Panc1 (cell line): ENCODE measurements around the gene TAAR8. TPM values are rescaled to one million over a fixed set of nuclear protein-coding genes. Genes with fewer than 3 reads are reported as not detected.

Experiments used
- ATAC-seq: fragments of 200-7000 bp; cut with Tn5 transposase; 2 replicates; pipeline ENCODE4 v1.9.1; 2020; ENCODE audit warnings: mild to moderate bottlenecking, moderate library complexity
- BruUV-seq: library from RNA; stranded (reverse); fragments of 400-500 nt; replicated peaks from 2 replicates; lab custom pipeline; 2021; lab: Mats Ljungman, UMichigan
- CTCF ChIA-PET: fragments of 300-600 bp; sonication (Branson Sonifier 250); formaldehyde crosslinking; loops from one replicate; lab custom pipeline; 2022; ENCODE audit warnings: antibody characterized with exemption; lab: Charles Lee
- POLR2A ChIA-PET: fragments of 300-600 bp; sonication (Branson Sonifier 250); formaldehyde crosslinking; loops from one replicate; lab custom pipeline; 2022; ENCODE audit warnings: antibody characterized with exemption; lab: Charles Lee
- DNase-seq: peaks from one replicate; pipeline ENCODE4 v3.0.0-alpha.2; 2010; ENCODE audit warnings: low read depth, low spot score
- H3K27ac ChIP-seq: 2 replicates; pipeline ENCODE4 v1.5.1; 2011; ENCODE audit warnings: mild to moderate bottlenecking, low read length, inconsistent platforms
- H3K27me3 ChIP-seq: fragments of 200-500 bp; sonication (Bioruptor generic); 2 replicates; pipeline ENCODE4 v1.6.0; 2014; ENCODE audit warnings: low read length, inconsistent platforms; ENCODE audit not compliant: control insufficient read depth, insufficient read depth
- H3K36me3 ChIP-seq: fragments of 200-500 bp; sonication (Bioruptor generic); 2 replicates; pipeline ENCODE4 v1.5.1; 2014; ENCODE audit warnings: inconsistent platforms, mild to moderate bottlenecking, low read length, moderate library complexity; ENCODE audit not compliant: control insufficient read depth, insufficient read depth
- H3K4me1 ChIP-seq: 2 replicates; pipeline ENCODE4 v1.5.1; 2011; ENCODE audit warnings: inconsistent platforms, mild to moderate bottlenecking, low read length, moderate library complexity; ENCODE audit not compliant: control insufficient read depth, insufficient read depth
- H3K4me3 ChIP-seq, 2 experiments: 2 replicates each; pipeline ENCODE4 v1.5.1; 2011 to 2012; ENCODE audit warnings: low read depth in 2 of 2, low read length in 2 of 2, mild to moderate bottlenecking in 2 of 2, inconsistent platforms in 1 of 2, moderate library complexity in 1 of 2
- H3K9me3 ChIP-seq: fragments of 200-500 bp; sonication (Bioruptor generic); 2 replicates; pipeline ENCODE4 v1.5.1; 2014; ENCODE audit warnings: low read depth, mild to moderate bottlenecking, inconsistent platforms, low read length, moderate library complexity; ENCODE audit not compliant: control insufficient read depth, insufficient read depth
- POLR2AphosphoS5 ChIP-seq: IDR thresholded peaks from 2 replicates; pipeline ENCODE4 v1.6.1; 2012; ENCODE audit warnings: mild to moderate bottlenecking, low read depth, low read length, moderate library complexity
- SIN3A ChIP-seq: IDR thresholded peaks from 2 replicates; pipeline ENCODE4 v1.6.1; 2012; ENCODE audit warnings: low read depth, mild to moderate bottlenecking, low read length, moderate library complexity, borderline replicate concordance; ENCODE audit not compliant: insufficient read depth
- TCF7L2 ChIP-seq: IDR thresholded peaks from 2 replicates; pipeline ENCODE4 v1.6.1; 2011; ENCODE audit warnings: mild to moderate bottlenecking, low read depth, low read length, inconsistent platforms
- in situ Hi-C: cut with HindIII; loops from 2 replicates; pipeline ENCODE4 v1.10.0; 2016; ENCODE audit warnings: low sequenced_read_pairs, low pct_unique_long_range_greater_than_20kb
- intact Hi-C: fragments of 100-400 bp; cut with micrococcal nuclease; formaldehyde crosslinking; loops from one replicate; pipeline ENCODE4 v1.10.0; 2022; ENCODE audit not compliant: unreplicated experiment
- total RNA-seq: library from RNA; stranded (reverse); gene quantifications from one replicate; pipeline ENCODE4 v1.2.1, GENCODE V29; 2021; ENCODE audit not compliant: unreplicated experiment
- TF ChIP-seq, protein P1 (sequence below), 2 experiments: IDR thresholded peaks; 2 replicates each; pipeline ENCODE4 v1.6.1; 2011 to 2012; ENCODE audit warnings: low read depth in 2 of 2, control low read depth in 1 of 2, low read length in 1 of 2, mild to moderate bottlenecking in 1 of 2, moderate library complexity in 1 of 2; ENCODE audit not compliant: insufficient read depth in 1 of 2
- TF ChIP-seq, protein P2 (sequence below): fragments of 450-650 bp; IDR thresholded peaks from 2 replicates; pipeline ENCODE4 v1.5.1; 2017; ENCODE audit warnings: mild to moderate bottlenecking

Gene TAAR8
- total RNA-seq, 1 experiment from 2014 or later: not detected

DNA sequence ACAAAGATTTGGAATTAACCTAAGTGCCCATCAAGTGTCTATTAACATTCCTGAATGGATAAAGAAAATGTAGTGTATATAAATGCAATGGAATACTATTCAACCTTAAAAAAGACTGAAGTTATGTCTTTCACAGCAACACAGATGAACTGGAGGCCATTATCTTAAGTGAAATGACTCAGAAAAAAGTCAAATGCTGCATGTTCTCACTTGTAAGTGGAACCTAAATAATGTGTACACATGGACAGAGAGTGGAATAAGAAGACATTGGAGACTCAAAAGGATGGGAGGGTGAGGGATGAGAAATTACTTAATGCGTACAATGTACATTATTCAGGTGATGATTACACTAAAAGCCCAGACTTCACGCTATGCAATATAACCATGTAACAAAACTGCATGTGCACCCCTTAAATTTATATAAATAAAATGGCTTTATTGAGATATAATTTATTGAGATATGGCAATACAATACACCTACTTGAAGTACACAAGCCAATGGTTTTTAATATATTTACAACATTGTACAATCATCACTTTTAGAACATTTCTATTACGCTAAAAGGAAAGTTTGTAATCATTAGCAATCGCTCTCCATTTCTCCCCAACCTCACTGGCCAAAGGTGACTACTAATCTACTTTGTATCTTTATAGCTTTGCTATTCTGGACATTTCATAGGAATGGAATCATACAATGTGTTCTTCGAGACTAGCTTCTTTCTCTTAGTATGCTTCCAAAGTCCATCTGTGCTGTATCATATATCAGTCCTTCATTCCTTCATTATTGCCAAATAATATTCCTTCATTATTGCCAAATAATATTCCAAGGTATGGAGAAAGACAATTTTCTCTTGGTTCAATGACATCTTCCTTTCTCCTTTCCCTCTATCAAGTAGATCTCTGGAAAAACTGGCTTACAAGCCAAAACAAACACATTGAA lies 45.3 kb upstream of the TAAR8 start:
- CTCF ChIA-PET: interaction anchor here (0.8 kb wide), 1 partner anchor 316 kb away, joined by 3 read pairs; no protein-coding TSS in a partner anchor
- no peak for DNase-seq
- TF ChIP-seq POLR2AphosphoS5: no peak
- no peak for TF ChIP-seq TCF7L2
- TF ChIP-seq, protein P1, sequence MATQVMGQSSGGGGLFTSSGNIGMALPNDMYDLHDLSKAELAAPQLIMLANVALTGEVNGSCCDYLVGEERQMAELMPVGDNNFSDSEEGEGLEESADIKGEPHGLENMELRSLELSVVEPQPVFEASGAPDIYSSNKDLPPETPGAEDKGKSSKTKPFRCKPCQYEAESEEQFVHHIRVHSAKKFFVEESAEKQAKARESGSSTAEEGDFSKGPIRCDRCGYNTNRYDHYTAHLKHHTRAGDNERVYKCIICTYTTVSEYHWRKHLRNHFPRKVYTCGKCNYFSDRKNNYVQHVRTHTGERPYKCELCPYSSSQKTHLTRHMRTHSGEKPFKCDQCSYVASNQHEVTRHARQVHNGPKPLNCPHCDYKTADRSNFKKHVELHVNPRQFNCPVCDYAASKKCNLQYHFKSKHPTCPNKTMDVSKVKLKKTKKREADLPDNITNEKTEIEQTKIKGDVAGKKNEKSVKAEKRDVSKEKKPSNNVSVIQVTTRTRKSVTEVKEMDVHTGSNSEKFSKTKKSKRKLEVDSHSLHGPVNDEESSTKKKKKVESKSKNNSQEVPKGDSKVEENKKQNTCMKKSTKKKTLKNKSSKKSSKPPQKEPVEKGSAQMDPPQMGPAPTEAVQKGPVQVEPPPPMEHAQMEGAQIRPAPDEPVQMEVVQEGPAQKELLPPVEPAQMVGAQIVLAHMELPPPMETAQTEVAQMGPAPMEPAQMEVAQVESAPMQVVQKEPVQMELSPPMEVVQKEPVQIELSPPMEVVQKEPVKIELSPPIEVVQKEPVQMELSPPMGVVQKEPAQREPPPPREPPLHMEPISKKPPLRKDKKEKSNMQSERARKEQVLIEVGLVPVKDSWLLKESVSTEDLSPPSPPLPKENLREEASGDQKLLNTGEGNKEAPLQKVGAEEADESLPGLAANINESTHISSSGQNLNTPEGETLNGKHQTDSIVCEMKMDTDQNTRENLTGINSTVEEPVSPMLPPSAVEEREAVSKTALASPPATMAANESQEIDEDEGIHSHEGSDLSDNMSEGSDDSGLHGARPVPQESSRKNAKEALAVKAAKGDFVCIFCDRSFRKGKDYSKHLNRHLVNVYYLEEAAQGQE (IDR thresholded peaks at IDR 0.05; ENCODE audit: insufficient read depth in 1 of 2, low read depth in 2 of 2, low read length in 1 of 2): no peak
- TF ChIP-seq, protein P2, sequence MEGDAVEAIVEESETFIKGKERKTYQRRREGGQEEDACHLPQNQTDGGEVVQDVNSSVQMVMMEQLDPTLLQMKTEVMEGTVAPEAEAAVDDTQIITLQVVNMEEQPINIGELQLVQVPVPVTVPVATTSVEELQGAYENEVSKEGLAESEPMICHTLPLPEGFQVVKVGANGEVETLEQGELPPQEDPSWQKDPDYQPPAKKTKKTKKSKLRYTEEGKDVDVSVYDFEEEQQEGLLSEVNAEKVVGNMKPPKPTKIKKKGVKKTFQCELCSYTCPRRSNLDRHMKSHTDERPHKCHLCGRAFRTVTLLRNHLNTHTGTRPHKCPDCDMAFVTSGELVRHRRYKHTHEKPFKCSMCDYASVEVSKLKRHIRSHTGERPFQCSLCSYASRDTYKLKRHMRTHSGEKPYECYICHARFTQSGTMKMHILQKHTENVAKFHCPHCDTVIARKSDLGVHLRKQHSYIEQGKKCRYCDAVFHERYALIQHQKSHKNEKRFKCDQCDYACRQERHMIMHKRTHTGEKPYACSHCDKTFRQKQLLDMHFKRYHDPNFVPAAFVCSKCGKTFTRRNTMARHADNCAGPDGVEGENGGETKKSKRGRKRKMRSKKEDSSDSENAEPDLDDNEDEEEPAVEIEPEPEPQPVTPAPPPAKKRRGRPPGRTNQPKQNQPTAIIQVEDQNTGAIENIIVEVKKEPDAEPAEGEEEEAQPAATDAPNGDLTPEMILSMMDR: no peak
- no peak for TF ChIP-seq SIN3A
- POLR2A ChIA-PET: no interaction called here
- in situ Hi-C loops: no loop called here
- Histone ChIP-seq H3K36me3 (peaks cover under 1% of the 10 kb centered on the region; the same call in 1 of the 2 replicates), H3K9me3 (no peaks in the 10 kb centered on the region), H3K27ac (no peak overlapping the region), H3K4me3 (no peak overlapping the region), H3K27me3 (no peaks in the 10 kb centered on the region), H3K4me1 (peaks cover 15% of the 10 kb centered on the region)
- intact Hi-C loops: no loop called here
- no TSS peak for BruUV-seq
- ATAC-seq: no peak

DNA sequence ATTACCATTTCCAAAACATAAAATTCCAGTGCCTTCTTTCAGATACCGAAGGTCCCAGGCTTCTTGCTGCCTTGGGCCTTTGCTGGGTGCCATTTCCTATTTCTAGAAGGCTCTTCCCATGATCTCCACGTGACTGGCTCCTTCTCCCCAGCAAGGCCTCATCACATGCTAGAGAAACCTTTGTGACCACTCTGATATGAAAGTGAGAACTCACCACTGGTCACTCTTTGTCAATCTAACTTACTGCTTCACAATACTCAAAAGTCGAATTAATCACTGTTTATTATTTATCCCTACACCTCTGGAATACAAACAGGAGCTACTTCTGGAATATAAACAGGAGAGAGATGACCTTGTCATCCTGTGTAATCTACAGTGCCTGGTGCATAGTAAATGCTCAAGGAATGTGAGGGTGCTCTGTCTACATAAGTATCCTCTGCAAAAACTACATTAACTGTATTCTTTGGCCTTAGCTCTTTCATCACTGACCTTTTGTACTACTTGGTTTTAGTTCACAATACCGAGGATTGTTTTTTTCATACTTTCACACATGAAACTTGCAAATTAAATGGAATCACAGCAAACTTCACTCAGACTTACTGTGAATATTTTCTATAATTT lies 41.2 kb upstream of the TAAR8 start:
- Histone ChIP-seq H3K36me3 (peaks cover 5% of the 10 kb centered on the region; the same call in 1 of the 2 replicates), H3K27me3 (peaks cover 14% of the 10 kb centered on the region; the same call in 1 of the 2 replicates), H3K4me1 (peaks cover 20% of the 10 kb centered on the region), H3K9me3 (no peaks in the 10 kb centered on the region), H3K4me3 (peak overlapping the region; percentile 71 to 81), H3K27ac (peak overlapping the region; percentile 82; the same call in 1 of the 2 replicates)
- BruUV-seq: TSS peak; percentile 59
- intact Hi-C loops: no loop called here
- in situ Hi-C loops: no loop called here
- POLR2A ChIA-PET: no interaction called here
- no peak for TF ChIP-seq SIN3A
- TF ChIP-seq, protein P1 (IDR thresholded peaks at IDR 0.05; ENCODE audit: insufficient read depth in 1 of 2, low read depth in 2 of 2, low read length in 1 of 2): no peak
- no peak for TF ChIP-seq POLR2AphosphoS5
- TF ChIP-seq TCF7L2: no peak
- TF ChIP-seq, protein P2: no peak
- ATAC-seq: no peak
- DNase-seq: no peak
- CTCF ChIA-PET: no interaction called here
